ENCODE measurements around the gene HFE.

Gene HFE

GRCh38 chr6:26094036-26094435, 6.8 kb downstream of the HFE start:
- POLR2A ChIA-PET, result no interaction called here
- DNase-seq (ENCODE audit: low read depth, low spot score), result no peak
- CTCF ChIA-PET, result interaction anchor here (1.1 to 21.0 kb wide), 4 partner anchors 9 to 67 kb away, joined by 3 to 1301 read pairs (median 9); a partner anchor contains a TSS
- no peak overlapping the region for H3K4me3 ChIP-seq (ENCODE audit: low read depth, low read length)
- no peak for TF ChIP-seq CTCF (IDR thresholded peaks at IDR 0.05; ENCODE audit: insufficient read depth, low read length, missing control alignments)

DNA sequence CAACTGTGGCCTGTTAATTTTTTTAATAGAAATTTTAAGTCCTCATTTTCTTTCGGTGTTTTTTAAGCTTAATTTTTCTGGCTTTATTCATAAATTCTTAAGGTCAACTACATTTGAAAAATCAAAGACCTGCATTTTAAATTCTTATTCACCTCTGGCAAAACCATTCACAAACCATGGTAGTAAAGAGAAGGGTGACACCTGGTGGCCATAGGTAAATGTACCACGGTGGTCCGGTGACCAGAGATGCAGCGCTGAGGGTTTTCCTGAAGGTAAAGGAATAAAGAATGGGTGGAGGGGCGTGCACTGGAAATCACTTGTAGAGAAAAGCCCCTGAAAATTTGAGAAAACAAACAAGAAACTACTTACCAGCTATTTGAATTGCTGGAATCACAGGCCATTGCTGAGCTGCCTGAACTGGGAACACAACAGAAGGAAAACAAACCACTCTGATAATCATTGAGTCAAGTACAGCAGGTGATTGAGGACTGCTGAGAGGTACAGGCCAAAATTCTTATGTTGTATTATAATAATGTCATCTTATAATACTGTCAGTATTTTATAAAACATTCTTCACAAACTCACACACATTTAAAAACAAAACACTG, 10.1 kb downstream of the HFE start:
- no peak for DNase-seq (ENCODE audit: low read depth, low spot score)
- no peak overlapping the region for H3K4me3 ChIP-seq (ENCODE audit: low read depth, low read length)
- peak; percentile 68 for TF ChIP-seq CTCF (IDR thresholded peaks at IDR 0.05; ENCODE audit: insufficient read depth, low read length, missing control alignments)
- POLR2A ChIA-PET, result no interaction called here
- CTCF ChIA-PET, result interaction anchor here (0.7 to 21.0 kb wide), 25 partner anchors 9 to 790 kb away, joined by 3 to 1301 read pairs (median 5); partner anchors contain the start of gene HFE

DNA sequence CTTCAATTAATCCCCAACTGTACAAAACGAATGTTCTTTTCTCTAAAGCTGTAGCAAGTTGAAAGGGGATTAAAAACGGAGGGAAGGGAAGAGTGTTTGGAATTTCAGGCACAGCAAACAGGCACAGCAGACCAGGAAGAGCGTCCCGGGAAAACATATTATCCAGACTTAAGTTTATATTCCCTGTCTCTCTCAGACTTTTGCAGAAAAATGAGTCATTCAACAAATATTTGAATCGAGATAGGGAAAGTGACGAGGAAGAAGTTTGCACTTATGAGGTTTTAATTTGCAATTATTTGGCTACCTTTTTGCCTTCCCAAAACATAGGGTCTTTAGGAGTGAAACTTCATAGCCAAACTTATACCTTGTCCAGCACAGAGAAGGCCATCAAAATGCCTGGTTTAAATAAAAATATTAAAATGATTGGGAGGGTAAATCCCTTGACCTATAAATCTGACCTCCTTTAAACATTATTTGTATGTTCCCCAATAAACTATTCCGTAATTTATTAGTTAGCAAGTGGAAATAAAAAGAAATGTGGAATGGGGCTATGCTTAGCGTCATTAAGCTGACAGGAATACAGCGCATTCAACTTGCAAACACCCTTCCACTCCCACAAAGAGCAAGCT, 16.0 kb downstream of the HFE start:
- ChIA-PET POLR2A (interaction anchor here (0.6 to 2.6 kb wide), 13 partner anchors 12 to 1044 kb away, joined by 3 to 37 read pairs (median 4); a partner anchor contains a TSS), CTCF (interaction anchor here (1.2 to 21.0 kb wide), 4 partner anchors 10 to 94 kb away, joined by 3 to 1301 read pairs (median 8); a partner anchor contains a TSS)
- DNase-seq (ENCODE audit: low read depth, low spot score), result no peak
- peak overlapping the region; percentile 44 for H3K4me3 ChIP-seq (ENCODE audit: low read depth, low read length)
- no peak for TF ChIP-seq CTCF (IDR thresholded peaks at IDR 0.05; ENCODE audit: insufficient read depth, low read length, missing control alignments)

DNA sequence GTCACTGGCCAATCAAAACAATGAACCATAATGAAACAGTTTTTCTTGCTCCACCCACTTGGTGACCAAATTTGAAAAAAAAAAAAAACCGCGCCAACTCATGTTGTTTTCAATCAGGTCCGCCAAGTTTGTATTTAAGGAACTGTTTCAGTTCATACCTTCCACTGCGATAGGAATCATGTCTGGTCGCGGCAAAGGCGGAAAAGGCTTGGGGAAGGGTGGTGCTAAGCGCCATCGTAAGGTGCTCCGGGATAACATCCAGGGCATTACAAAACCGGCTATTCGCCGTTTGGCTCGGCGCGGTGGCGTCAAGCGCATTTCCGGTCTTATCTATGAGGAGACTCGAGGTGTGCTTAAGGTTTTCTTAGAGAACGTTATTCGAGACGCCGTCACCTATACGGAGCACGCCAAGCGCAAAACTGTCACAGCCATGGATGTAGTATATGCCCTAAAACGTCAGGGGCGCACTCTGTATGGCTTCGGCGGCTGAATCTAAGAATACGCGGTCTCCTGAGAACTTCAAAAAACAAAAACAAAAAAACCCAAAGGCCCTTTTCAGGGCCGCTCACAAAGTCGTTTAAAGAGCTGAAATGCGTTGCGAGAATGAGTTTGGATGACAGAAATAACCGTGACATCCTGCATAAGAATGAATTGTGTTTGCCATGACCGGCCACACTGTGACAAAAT, 16.7 kb downstream of the HFE start:
- POLR2A ChIA-PET, result interaction anchor here (0.6 to 2.6 kb wide), 14 partner anchors 12 to 1043 kb away, joined by 3 to 37 read pairs (median 4); a partner anchor contains a TSS
- peak overlapping the region; percentile 65 for H3K4me3 ChIP-seq (ENCODE audit: low read depth, low read length)
- TF ChIP-seq CTCF (IDR thresholded peaks at IDR 0.05; ENCODE audit: insufficient read depth, low read length, missing control alignments), result peak; percentile 41
- CTCF ChIA-PET, result interaction anchor here (0.6 to 21.0 kb wide), 7 partner anchors 11 to 93 kb away, joined by 3 to 1301 read pairs (median 3); a partner anchor contains a TSS
- peak; percentile 79 for DNase-seq (ENCODE audit: low read depth, low spot score)

GRCh38 chr6:26104457-26105108, 17.4 kb downstream of the HFE start:
- ChIA-PET CTCF (interaction anchor here (0.6 to 21.0 kb wide), 7 partner anchors 12 to 93 kb away, joined by 3 to 1301 read pairs (median 3); a partner anchor contains a TSS), POLR2A (interaction anchor here (0.8 to 2.6 kb wide), 5 partner anchors 19 to 112 kb away, joined by 3 to 37 read pairs (median 13); a partner anchor contains a TSS)
- no peak for DNase-seq (ENCODE audit: low read depth, low spot score)
- TF ChIP-seq CTCF (IDR thresholded peaks at IDR 0.05; ENCODE audit: insufficient read depth, low read length, missing control alignments), result no peak
- peak overlapping the region; percentile 65 for H3K4me3 ChIP-seq (ENCODE audit: low read depth, low read length)
